GM19372 (cell line): Measurements from ENCODE around the gene SLC1A7.

Source experiments
- ATAC-seq: cut with Tn5 transposase; IDR thresholded peaks from one replicate; pipeline ENCODE4 v1.9.1; 2021; ENCODE audit warnings: mild to moderate bottlenecking, low read depth, moderate library complexity; ENCODE audit not compliant: unreplicated experiment

SLC1A7 gene

GRCh38 chr1:53162621-53163020, 20.2 kb upstream of the SLC1A7 start:
- no peak for ATAC-seq

- ATAC-seq, result no peak
Measured at GRCh38 chr1:53160924-53161378, 18.5 kb upstream of the SLC1A7 start.

GRCh38 chr1:53158900-53159299, 16.5 kb upstream of the SLC1A7 start:
- ATAC-seq, result no peak

GRCh38 chr1:53156783-53157182, 14.3 kb upstream of the SLC1A7 start:
- ATAC-seq, result no peak

- no peak for ATAC-seq
Measured at GRCh38 chr1:53155945-53156344, 13.5 kb upstream of the SLC1A7 start.

- ATAC-seq, result no peak
Measured at GRCh38 chr1:53155534-53155933, 13.1 kb upstream of the SLC1A7 start.

- no peak for ATAC-seq
Measured at GRCh38 chr1:53154859-53155438, 12.5 kb upstream of the SLC1A7 start.

GRCh38 chr1:53153752-53154151, 11.3 kb upstream of the SLC1A7 start:
- ATAC-seq, result no peak

- ATAC-seq, result no peak
Measured at GRCh38 chr1:53148123-53148522, 5.7 kb upstream of the SLC1A7 start.

- no peak for ATAC-seq
Measured at GRCh38 chr1:53147174-53147573, 4.7 kb upstream of the SLC1A7 start.

- ATAC-seq, result no peak
Measured at GRCh38 chr1:53145942-53146708, 3.7 kb upstream of the SLC1A7 start.

- no peak for ATAC-seq
Measured at GRCh38 chr1:53145619-53145941, 3.1 kb upstream of the SLC1A7 start.

- ATAC-seq, result no peak
Measured at GRCh38 chr1:53145051-53145600, 2.7 kb upstream of the SLC1A7 start.

- ATAC-seq, result no peak
Measured at GRCh38 chr1:53144201-53144600, 1.8 kb upstream of the SLC1A7 start.

- ATAC-seq, result no peak
Measured at GRCh38 chr1:53143527-53143926, 1.1 kb upstream of the SLC1A7 start.

- ATAC-seq, result no peak
Measured at GRCh38 chr1:53141487-53142055, 867 bp downstream of the SLC1A7 start.

GRCh38 chr1:53140451-53140850, 2.0 kb downstream of the SLC1A7 start:
- no peak for ATAC-seq

GRCh38 chr1:53139951-53140361, 2.5 kb downstream of the SLC1A7 start:
- ATAC-seq, result no peak

GRCh38 chr1:53138991-53139884, 3.2 kb downstream of the SLC1A7 start:
- no peak for ATAC-seq

GRCh38 chr1:53137729-53138128, 4.7 kb downstream of the SLC1A7 start:
- no peak for ATAC-seq

- no peak for ATAC-seq
Measured at GRCh38 chr1:53135735-53136114, 6.7 kb downstream of the SLC1A7 start.
